HepG2 (cell line): Measurements from ENCODE around the gene GDF11. TPM values are rescaled to one million over a fixed set of nuclear protein-coding genes. Genes with fewer than 3 reads are reported as not detected.

Experiments
- ATAC-seq: fragments of 200-7000 bp; cut with Tn5 transposase; 3 replicates; pipeline ENCODE4 v1.9.1; 2020; ENCODE audit warnings: mild to moderate bottlenecking, moderate library complexity
- BruUV-seq: library from RNA; stranded (reverse); fragments of 400-500 nt; replicated peaks from 2 replicates; lab custom pipeline; 2021; lab: Mats Ljungman, UMichigan
- CTCF ChIA-PET: fragments of 300-600 bp; formaldehyde crosslinking; extraction: SDS; loops from one replicate; lab custom pipeline; 2021; ENCODE audit warnings: low total read pairs, inconsistent platforms, low intra/inter-chr PET ratio; lab: Yijun Ruan, JAX
- POLR2A ChIA-PET: fragments of 350-600 bp; sonication (Branson Sonifier 250); formaldehyde crosslinking; loops from one replicate; lab custom pipeline; 2020; ENCODE audit warnings: antibody characterized with exemption, inconsistent platforms; lab: Yijun Ruan, JAX
- DNase-seq: peaks from one replicate; pipeline ENCODE4 v3.0.0-alpha.2; 2015; ENCODE audit warnings: low spot score
- FAIRE-seq: peaks from 3 replicates; lab custom pipeline; 2011; peaks lifted over from hg19 to GRCh38; lab: Jason Lieb, UNC
- H2AFZ ChIP-seq: one replicate; pipeline ENCODE4 v1.6.1; 2011; ENCODE audit warnings: low read length, inconsistent platforms
- H3K27ac ChIP-seq: fragments of 300-600 bp; 3 replicates; pipeline ENCODE4 v1.8.0; 2011; ENCODE audit warnings: mixed run types, mild to moderate bottlenecking, mixed read lengths, low read length, inconsistent platforms; ENCODE audit not compliant: insufficient read depth; ENCODE audit errors: extremely low read length
- H3K27me3 ChIP-seq, 2 experiments: fragments of 200-600 bp in 1 of 2; 2 replicates in 1 of 2; 3 replicates in 1 of 2; pipeline versions ENCODE4 v1.6.0 to v1.8.0; 2011; ENCODE audit warnings: low read length in 2 of 2, mild to moderate bottlenecking in 2 of 2, moderate library complexity in 2 of 2, inconsistent platforms in 1 of 2; ENCODE audit not compliant: insufficient read depth in 2 of 2, control insufficient read depth in 1 of 2
- H3K36me3 ChIP-seq, 2 experiments: fragments of 200-600 bp in 1 of 2; replicated peaks in 1 of 2; 2 replicates in 1 of 2; 3 replicates in 1 of 2; pipeline versions ENCODE4 v1.5.1 to v1.8.0; 2011; ENCODE audit warnings: low read length in 2 of 2, inconsistent platforms in 1 of 2; ENCODE audit not compliant: insufficient read depth in 2 of 2, control insufficient read depth in 1 of 2
- H3K4me1 ChIP-seq: 2 replicates; pipeline ENCODE4 v1.5.1; 2012; ENCODE audit warnings: low read length, inconsistent platforms; ENCODE audit not compliant: insufficient read depth
- H3K4me2 ChIP-seq: 2 replicates; pipeline ENCODE4 v1.6.0; 2011; ENCODE audit warnings: low read depth, low read length, inconsistent platforms
- H3K4me3 ChIP-seq, 3 experiments: fragments of 200-600 bp in 1 of 3; sonication (generic), shearing (Covaris generic) in 1 of 3; replicated peaks in 1 of 3; 2 replicates each; pipeline ENCODE4 v1.5.1; 2011 to 2016; ENCODE audit warnings: low read length in 3 of 3, inconsistent platforms in 2 of 3, low read depth in 2 of 3, mild to moderate bottlenecking in 2 of 3, control low read depth in 1 of 3, mixed read lengths in 1 of 3; ENCODE audit not compliant: insufficient read depth in 1 of 3
- H3K79me2 ChIP-seq: one replicate; pipeline ENCODE4 v1.6.1; 2011; ENCODE audit warnings: low read length, inconsistent platforms; ENCODE audit not compliant: insufficient read depth
- H3K9ac ChIP-seq: 2 replicates; pipeline ENCODE4 v1.6.0; 2011; ENCODE audit warnings: mild to moderate bottlenecking, low read depth, low read length, inconsistent platforms; ENCODE audit not compliant: insufficient read depth
- H3K9me3 ChIP-seq: 2 replicates; pipeline ENCODE4 v1.5.1; 2012; ENCODE audit warnings: mild to moderate bottlenecking, low read length
- H4K20me1 ChIP-seq: 2 replicates; pipeline ENCODE4 v1.6.0; 2011; ENCODE audit warnings: inconsistent platforms, mild to moderate bottlenecking, low read length, moderate library complexity; ENCODE audit not compliant: insufficient read depth
- ARID4A ChIP-seq: sonication (generic); formaldehyde crosslinking; IDR thresholded peaks from 2 replicates; pipeline ENCODE4 v1.5.0; 2020; ENCODE audit warnings: mild to moderate bottlenecking, missing genetic modification reagents, borderline replicate concordance
- FOXO4 ChIP-seq: sonication (generic); formaldehyde crosslinking; conservative IDR thresholded peaks from 2 replicates; pipeline ENCODE4 v1.8.1; 2023; ENCODE audit warnings: missing genetic modification reagents
- RFX1 ChIP-seq: fragments of 450-650 bp; IDR thresholded peaks from 2 replicates; pipeline ENCODE4 v1.6.1; 2017
- SKIL ChIP-seq: sonication (generic); formaldehyde crosslinking; IDR thresholded peaks from 2 replicates; pipeline ENCODE4 v1.8.0; 2022; ENCODE audit warnings: missing genetic modification reagents, mild to moderate bottlenecking, moderate library complexity, borderline replicate concordance
- ZBTB25 ChIP-seq: IDR thresholded peaks from 2 replicates; pipeline ENCODE4 v1.6.1; 2018; ENCODE audit warnings: missing genetic modification reagents
- ZNF230 ChIP-seq: sonication (generic); formaldehyde crosslinking; IDR thresholded peaks from 2 replicates; pipeline ENCODE4 v1.4.0; 2020; ENCODE audit warnings: mild to moderate bottlenecking, missing genetic modification reagents
- ZNF280B ChIP-seq: sonication (generic); formaldehyde crosslinking; IDR thresholded peaks from 2 replicates; pipeline ENCODE4 v1.5.0; 2020; ENCODE audit warnings: missing genetic modification reagents, mild to moderate bottlenecking, borderline replicate concordance
- ZNF740 ChIP-seq: sonication (generic); formaldehyde crosslinking; IDR thresholded peaks from 2 replicates; pipeline ENCODE4 v1.4.0; 2020; ENCODE audit warnings: missing genetic modification reagents
- ZNF770 ChIP-seq: sonication (generic); formaldehyde crosslinking; IDR thresholded peaks from 2 replicates; pipeline ENCODE4 v1.5.0; 2020; ENCODE audit warnings: mild to moderate bottlenecking, missing genetic modification reagents
- WGBS: methylation state at CpG from one replicate; pipeline ENCODE4 v1.1.6; 2017; ENCODE audit warnings: low lambda C conversion rate; 5-methylcytosine and 5-hydroxymethylcytosine counted together
- in situ Hi-C: cut with HindIII; loops from 2 replicates; pipeline ENCODE4 v1.10.0; 2017; ENCODE audit warnings: low pct_unique_long_range_greater_than_20kb; ENCODE audit not compliant: extremely low pct_ligation_motif_present
- intact Hi-C: fragments of 100-400 bp; cut with micrococcal nuclease; formaldehyde crosslinking; loops from one replicate; pipeline ENCODE4 v1.10.0; 2022; ENCODE audit not compliant: unreplicated experiment
- polyA plus RNA-seq, 8 experiments: library from polyadenylated mRNA; depleted of rRNA in 3 of 8; stranded (reverse) in 7 of 8; unstranded in 1 of 8; fragments of >200 nt; fragmentation: Illumina TruSeq in 4 of 8; extraction: Trizol in 4 of 8; gene quantifications; 2 replicates each; pipeline versions ENCODE4 v1.2.1 to v1.2.3, GENCODE V29; 2011 to 2016; ENCODE audit warnings: low read depth in 4 of 8, missing spikeins in 1 of 8, mixed read lengths in 1 of 8; ENCODE audit not compliant: insufficient read depth in 1 of 8
- total RNA-seq, 5 experiments: library from RNA; depleted of rRNA; stranded (reverse); fragments of >200 nt; fragmentation: Illumina TruSeq; extraction: Trizol; gene quantifications; 2 replicates each; pipeline ENCODE4 v1.2.3, GENCODE V29; 2016; ENCODE audit warnings: low read depth in 1 of 5

Gene GDF11
- total and polyA plus RNA-seq, 2 of the 13 experiments (the other 11 are each of a cell fraction or from before 2014, with no cell fraction given) = 0.63 to 1.5 TPM

GRCh38 chr12:55694188-55694515 lies 48.8 kb upstream of the GDF11 start (continued):
- TF ChIP-seq ZNF280B (CRISPR knock-in tag) (no peak), ZBTB25 (no peak), ARID4A (CRISPR knock-in tag) (no peak), ZNF230 (CRISPR knock-in tag) (no peak), ZNF740 (no peak)

- Histone ChIP-seq H3K9ac (no peak overlapping the region), H3K9me3 (no peaks in the 10 kb centered on the region), H3K36me3 (no peaks in the 10 kb centered on the region), H3K4me3 (no peak overlapping the region), H2AFZ (no peak overlapping the region), H3K27ac (no peak overlapping the region), H3K4me2 (no peak overlapping the region), H3K27me3 (peaks cover 0 to 2% of the 10 kb centered on the region in 2 experiments; a peak in 2 of 5 replicates), H4K20me1 (no peaks in the 10 kb centered on the region), H3K79me2 (no peaks in the 10 kb centered on the region), H3K4me1 (peaks cover 34% of the 10 kb centered on the region)
- DNase-seq (no peak), ATAC-seq (no peak), FAIRE-seq (no peak)
- CTCF ChIA-PET = no interaction called here
- in situ Hi-C loops (no loop called here), intact Hi-C loops (no loop called here)
- no TSS peak for BruUV-seq
- 43% methylated on average over 1 of the region's 4 CpGs for WGBS
- POLR2A ChIA-PET = no interaction called here
- TF ChIP-seq FOXO4 (CRISPR knock-in tag) (no peak), ZNF770 (CRISPR knock-in tag) (no peak), SKIL (CRISPR knock-in tag) (no peak), RFX1 (no peak)
Observed at GRCh38 chr12:55694651-55695050, 48.3 kb upstream of the GDF11 start.
